LNCaP clone FGC (cell line): ENCODE measurements around the gene TRAFD1.
"Not testable (repeated sequence)": the region's sequence is repeated elsewhere in the genome, so short reads cannot be mapped to it uniquely, and the experiment has no call there.

Source experiments
- DNase-seq: peaks from one replicate; pipeline ENCODE4 v3.0.0-alpha.2; 2011; ENCODE audit warnings: low read depth
- H3K4me3 ChIP-seq: 2 replicates; pipeline ENCODE4 v1.5.1; 2011; ENCODE audit warnings: mild to moderate bottlenecking, low read depth, low read length, control low read depth
- TF ChIP-seq, protein P1 (sequence below): IDR thresholded peaks from 2 replicates; pipeline ENCODE4 v1.5.1; 2012; ENCODE audit warnings: mild to moderate bottlenecking; ENCODE audit not compliant: control insufficient read depth, insufficient read depth; ENCODE audit errors: extremely low read depth

TRAFD1 gene

GRCh38 chr12:112149596-112149995 lies 24.2 kb downstream of the TRAFD1 start:
- DNase-seq = no peak
- TF ChIP-seq, protein P1, sequence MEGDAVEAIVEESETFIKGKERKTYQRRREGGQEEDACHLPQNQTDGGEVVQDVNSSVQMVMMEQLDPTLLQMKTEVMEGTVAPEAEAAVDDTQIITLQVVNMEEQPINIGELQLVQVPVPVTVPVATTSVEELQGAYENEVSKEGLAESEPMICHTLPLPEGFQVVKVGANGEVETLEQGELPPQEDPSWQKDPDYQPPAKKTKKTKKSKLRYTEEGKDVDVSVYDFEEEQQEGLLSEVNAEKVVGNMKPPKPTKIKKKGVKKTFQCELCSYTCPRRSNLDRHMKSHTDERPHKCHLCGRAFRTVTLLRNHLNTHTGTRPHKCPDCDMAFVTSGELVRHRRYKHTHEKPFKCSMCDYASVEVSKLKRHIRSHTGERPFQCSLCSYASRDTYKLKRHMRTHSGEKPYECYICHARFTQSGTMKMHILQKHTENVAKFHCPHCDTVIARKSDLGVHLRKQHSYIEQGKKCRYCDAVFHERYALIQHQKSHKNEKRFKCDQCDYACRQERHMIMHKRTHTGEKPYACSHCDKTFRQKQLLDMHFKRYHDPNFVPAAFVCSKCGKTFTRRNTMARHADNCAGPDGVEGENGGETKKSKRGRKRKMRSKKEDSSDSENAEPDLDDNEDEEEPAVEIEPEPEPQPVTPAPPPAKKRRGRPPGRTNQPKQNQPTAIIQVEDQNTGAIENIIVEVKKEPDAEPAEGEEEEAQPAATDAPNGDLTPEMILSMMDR = no peak
- H3K4me3 ChIP-seq = no peak overlapping the region

DNA sequence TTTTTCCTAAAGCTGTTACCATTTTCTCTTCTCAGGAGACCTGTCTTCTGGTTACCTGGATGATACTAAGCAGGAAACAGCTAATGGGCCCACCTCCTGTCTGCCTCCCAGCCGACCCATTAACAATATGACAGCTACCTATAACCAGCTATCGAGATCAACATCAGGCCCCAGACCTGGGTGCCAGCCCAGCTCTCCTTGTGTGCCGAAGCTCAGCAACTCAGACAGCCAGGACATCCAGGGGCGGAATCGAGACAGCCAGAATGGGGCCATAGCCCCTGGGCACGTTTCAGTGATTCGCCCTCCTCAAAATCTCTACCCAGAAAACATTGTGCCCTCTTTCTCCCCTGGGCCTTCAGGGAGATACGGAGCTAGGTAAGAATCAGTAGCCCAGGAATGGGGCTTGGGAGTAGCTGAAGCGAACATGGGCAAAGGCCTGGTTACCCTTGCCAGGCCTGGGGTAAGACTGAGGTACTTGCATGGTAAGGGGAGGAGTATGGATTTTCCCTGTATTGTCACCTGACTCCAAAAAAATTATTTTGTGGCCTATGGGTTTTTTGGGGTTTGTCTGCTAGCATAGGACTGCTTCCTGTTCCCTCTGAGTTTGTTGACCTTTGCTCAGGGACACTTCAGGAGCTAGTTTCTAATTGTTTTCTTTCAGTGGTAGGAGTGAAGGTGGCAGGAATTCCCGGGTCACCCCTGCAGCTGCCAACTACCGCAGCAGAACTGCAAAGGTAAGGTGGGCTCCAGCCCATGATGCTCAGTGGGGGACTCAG lies 26.6 kb downstream of the TRAFD1 start:
- no peak overlapping the region for H3K4me3 ChIP-seq
- DNase-seq = no peak
- TF ChIP-seq, protein P1 = no peak

- H3K4me3 ChIP-seq = no peak overlapping the region
- no peak for DNase-seq
- TF ChIP-seq, protein P1 = no peak
These were observed 28.0 kb downstream of the TRAFD1 start for GRCh38 chr12:112153181-112153892.

GRCh38 chr12:112153893-112154219 lies 28.5 kb downstream of the TRAFD1 start:
- DNase-seq = no peak
- no peak overlapping the region for H3K4me3 ChIP-seq
- TF ChIP-seq, protein P1 = no peak

GRCh38 chr12:112158461-112159145 lies 33.2 kb downstream of the TRAFD1 start:
- H3K4me3 ChIP-seq, DNase-seq: not testable (repeated sequence)

GRCh38 chr12:112159146-112159541 lies 33.8 kb downstream of the TRAFD1 start:
- no peak overlapping the region for H3K4me3 ChIP-seq
- DNase-seq = no peak
- TF ChIP-seq, protein P1 = no peak

DNA sequence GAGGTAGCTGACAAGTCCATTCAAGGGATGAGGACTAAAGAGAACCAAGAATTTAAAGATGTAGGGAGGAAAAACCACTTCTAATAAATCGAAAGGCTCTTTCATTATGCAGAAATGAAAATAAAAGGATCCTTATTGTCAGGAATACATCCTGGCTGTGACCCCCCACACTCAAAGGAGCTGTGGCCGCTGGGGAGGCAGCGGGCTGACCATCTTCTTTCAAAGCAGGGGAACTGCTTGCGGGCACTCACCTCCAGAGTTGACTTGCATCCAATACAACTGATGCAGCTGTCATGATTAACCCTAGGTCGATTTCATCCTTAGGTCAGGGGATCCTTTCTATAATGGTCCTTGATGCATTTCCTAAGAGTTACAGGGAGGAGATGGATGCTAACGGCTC lies 35.3 kb downstream of the TRAFD1 start:
- H3K4me3 ChIP-seq = no peak overlapping the region
- no peak for DNase-seq
- TF ChIP-seq, protein P1 = no peak
